Memory B cell (primary cell): ENCODE measurements around the gene C6orf58.
"Not testable (repeated sequence)": the region's sequence is repeated elsewhere in the genome, so short reads cannot be mapped to it uniquely, and the experiment has no call there.

ENCODE experiments used
- ATAC-seq: fragments of 150-1000 bp; cut with Tn5 transposase; 2 replicates; pipeline ENCODE4 v1.10.0; 2021; ENCODE audit warnings: low read depth, mild to moderate bottlenecking, moderate library complexity
- DNase-seq, 2 donors: peaks; one replicate each; pipeline ENCODE4 v3.0.0; 2022; ENCODE audit warnings: low spot score in 2 of 2
- H3K27ac Mint-ChIP-seq: one replicate; pipeline ENCODE4 v1.8.0; 2022; ENCODE audit warnings: mild to moderate bottlenecking, moderate library complexity, mixed read lengths
- H3K27me3 Mint-ChIP-seq: one replicate; pipeline ENCODE4 v1.8.0; 2022; ENCODE audit warnings: mixed read lengths
- H3K36me3 Mint-ChIP-seq: one replicate; pipeline ENCODE4 v1.8.0; 2022; ENCODE audit warnings: mild to moderate bottlenecking, mixed read lengths
- H3K4me1 Mint-ChIP-seq: one replicate; pipeline ENCODE4 v1.8.0; 2022; ENCODE audit warnings: mixed read lengths
- H3K4me3 Mint-ChIP-seq: one replicate; pipeline ENCODE4 v1.8.0; 2022; ENCODE audit warnings: mild to moderate bottlenecking, moderate library complexity, mixed read lengths
- H3K9me3 Mint-ChIP-seq: one replicate; pipeline ENCODE4 v1.8.0; 2022; ENCODE audit warnings: mixed read lengths

The C6orf58 gene

DNA sequence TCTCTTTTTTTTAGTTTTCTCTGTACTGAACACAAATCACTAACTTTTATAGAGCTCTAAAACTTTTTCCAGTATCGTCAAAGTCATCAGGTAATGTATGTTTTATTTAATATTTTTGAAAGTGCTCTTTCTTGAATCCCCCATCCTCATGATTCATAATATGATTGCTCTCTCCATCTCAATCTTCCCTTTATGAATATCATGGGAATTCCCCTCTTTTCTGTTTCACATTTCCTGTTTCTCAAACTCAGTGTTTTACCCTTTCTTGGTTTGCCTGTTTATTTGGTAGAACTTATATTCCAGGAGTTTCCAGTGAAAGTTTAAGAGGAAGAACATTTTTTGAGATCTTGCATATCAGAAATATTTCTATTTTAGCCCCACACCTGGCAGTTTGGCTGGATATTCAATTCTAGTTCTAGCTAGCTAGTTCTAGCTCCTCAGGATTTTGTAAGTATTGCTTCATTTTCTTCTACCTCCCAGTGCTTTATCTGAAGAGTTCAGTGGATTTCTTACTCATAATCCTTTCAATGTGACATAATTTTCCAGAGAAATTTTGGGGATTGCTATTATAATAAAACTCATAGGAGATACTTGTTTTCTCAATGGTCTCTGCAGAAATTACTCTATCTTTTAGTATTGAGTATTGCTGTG is 6.1 kb upstream of the C6orf58 start:
- Mint-ChIP-seq H3K27ac (no peak overlapping the region), H3K4me3 (no peak overlapping the region), H3K4me1 (peaks cover 5% of the 10 kb centered on the region), H3K9me3 (no peaks in the 10 kb centered on the region), H3K27me3 (no peaks in the 10 kb centered on the region), H3K36me3 (no peaks in the 10 kb centered on the region)
- ATAC-seq (no peak), DNase-seq (no peak)

DNA sequence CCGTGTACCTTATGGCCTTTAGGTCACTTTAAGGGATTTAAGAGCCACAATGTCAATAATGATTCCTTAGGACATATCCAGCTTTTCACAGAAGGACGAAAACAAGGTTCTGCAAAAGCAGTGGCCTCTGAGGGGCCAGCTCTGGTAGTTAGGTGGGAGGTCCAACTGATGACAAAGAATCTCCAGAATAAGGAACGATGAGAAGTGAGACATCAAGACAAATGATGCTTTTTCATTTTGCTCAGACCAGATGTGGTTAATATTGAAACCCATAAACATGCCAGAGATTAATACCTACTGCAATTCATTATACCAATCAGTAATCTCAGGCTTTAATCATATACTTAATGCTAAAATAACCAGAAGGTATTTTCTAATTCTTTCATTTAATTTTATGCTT is 1.9 kb downstream of the C6orf58 start:
- DNase-seq (no peak), ATAC-seq (no peak)
- H3K27me3 Mint-ChIP-seq: no peaks in the 10 kb centered on the region
- H3K27ac Mint-ChIP-seq: no peak overlapping the region
- H3K4me1 Mint-ChIP-seq: no peaks in the 10 kb centered on the region
- no peaks in the 10 kb centered on the region for H3K36me3 Mint-ChIP-seq
- H3K4me3 Mint-ChIP-seq: no peak overlapping the region
- H3K9me3 Mint-ChIP-seq: no peaks in the 10 kb centered on the region

DNA sequence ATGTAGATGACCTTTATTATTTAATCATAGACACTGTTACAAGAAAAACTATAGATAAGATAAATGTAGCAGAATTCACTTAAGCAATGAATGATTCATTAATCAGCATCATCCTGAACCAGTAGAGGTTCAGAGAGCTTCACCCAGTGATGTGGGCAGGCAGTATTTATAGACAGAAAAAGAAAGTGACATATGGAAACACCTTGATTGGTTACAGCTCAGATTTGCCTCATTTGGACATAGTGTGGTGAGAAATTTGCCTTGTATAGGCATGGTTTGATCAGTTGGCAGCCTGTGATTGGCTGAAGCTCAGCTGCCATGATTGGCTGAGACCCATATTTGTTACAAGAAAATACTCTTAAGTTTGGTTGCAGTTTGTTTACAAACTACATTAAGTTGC is 4.6 kb downstream of the C6orf58 start:
- ATAC-seq: no peak
- no peaks in the 10 kb centered on the region for H3K9me3 Mint-ChIP-seq
- no peak overlapping the region for H3K4me3 Mint-ChIP-seq

DNA sequence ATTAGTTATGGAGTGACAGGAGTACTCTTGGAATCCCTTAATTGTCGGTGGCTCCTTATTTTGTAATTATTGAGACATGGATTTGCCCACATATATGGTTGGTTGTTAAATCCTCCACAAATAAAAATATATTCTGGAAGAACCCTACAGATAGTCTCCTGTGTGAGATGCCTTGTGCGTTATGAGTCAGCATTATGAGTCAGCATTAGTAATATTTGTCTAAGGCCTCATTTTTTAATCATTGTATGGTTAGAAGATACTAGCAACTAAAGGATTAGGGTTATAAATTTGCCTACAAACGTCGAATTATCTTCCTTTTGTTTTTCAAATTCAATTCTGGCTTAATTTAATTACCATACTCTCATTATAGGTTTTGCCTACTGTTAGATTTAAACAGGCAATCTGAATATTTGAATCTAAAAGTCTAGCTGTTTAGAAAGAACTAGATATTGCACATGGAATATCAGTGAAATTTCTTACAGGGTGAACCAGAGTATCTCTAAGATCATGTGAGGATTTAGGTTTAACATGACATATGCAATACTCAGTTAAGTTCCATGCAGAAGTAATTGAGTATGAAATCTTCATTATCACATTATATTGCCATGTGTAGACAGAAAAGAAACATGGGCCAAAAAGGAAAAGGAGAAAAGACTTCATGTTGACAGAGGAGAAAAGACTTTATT is 5.9 kb downstream of the C6orf58 start:
- Mint-ChIP-seq H3K27ac (no peak overlapping the region), H3K9me3 (no peaks in the 10 kb centered on the region), H3K4me1 (no peaks in the 10 kb centered on the region), H3K27me3 (no peaks in the 10 kb centered on the region), H3K4me3 (no peak overlapping the region), H3K36me3 (no peaks in the 10 kb centered on the region)
- ATAC-seq (no peak), DNase-seq (no peak)

More for the DNA sequence above, 4.6 kb downstream of the C6orf58 start:
- no peaks in the 10 kb centered on the region for H3K36me3 Mint-ChIP-seq
- no peak for DNase-seq
- no peaks in the 10 kb centered on the region for H3K4me1 Mint-ChIP-seq
- no peak overlapping the region for H3K27ac Mint-ChIP-seq
- H3K27me3 Mint-ChIP-seq: no peaks in the 10 kb centered on the region

DNA sequence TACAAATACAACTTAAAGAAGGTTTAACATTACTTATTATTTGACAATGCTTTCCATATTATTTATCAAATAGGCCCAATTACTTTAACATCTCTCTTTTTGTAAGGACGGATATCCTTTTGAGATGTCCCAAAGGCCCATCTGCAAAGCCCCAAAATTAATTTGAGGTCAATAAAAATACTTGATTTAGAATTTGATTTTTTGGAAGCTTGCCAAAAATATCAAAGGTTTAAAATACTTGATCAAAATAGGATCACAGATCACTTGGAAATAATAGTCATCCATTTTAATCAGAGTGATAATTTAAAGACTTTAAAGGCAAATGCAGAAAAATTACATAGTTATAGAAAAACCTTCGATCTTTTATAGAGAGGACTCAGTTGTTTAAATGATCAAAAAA is 8.1 kb downstream of the C6orf58 start:
- Mint-ChIP-seq H3K4me1 (no peaks in the 10 kb centered on the region), H3K27me3 (no peaks in the 10 kb centered on the region), H3K4me3 (no peak overlapping the region), H3K27ac (no peak overlapping the region), H3K9me3 (no peaks in the 10 kb centered on the region), H3K36me3 (no peaks in the 10 kb centered on the region)
- no peak for ATAC-seq
- DNase-seq: no peak

DNA sequence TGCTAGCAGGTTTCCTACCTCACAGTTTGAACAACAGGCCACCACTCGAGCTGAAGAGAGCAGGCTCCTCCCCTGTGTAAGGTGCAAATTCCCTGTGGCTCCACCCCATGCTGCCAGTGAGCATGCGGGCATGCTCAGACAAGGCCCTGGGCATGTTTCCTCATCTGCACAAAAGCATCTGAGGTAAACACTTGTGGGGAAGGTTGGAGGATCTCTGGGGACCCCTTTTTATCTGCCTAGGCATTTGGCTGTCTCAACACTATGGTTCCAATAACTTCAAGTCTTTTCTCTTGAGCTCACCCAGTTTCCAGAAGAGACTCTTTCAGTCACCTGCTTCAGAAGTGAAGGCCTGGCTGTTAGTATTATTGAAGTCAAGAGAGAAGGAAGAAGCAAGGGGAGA is 9.4 kb downstream of the C6orf58 start:
- H3K36me3 Mint-ChIP-seq: no peaks in the 10 kb centered on the region
- no peak overlapping the region for H3K27ac Mint-ChIP-seq
- no peaks in the 10 kb centered on the region for H3K4me1 Mint-ChIP-seq
- no peaks in the 10 kb centered on the region for H3K9me3 Mint-ChIP-seq
- no peak for DNase-seq
- H3K27me3 Mint-ChIP-seq: no peaks in the 10 kb centered on the region
- no peak overlapping the region for H3K4me3 Mint-ChIP-seq
- no peak for ATAC-seq

DNA sequence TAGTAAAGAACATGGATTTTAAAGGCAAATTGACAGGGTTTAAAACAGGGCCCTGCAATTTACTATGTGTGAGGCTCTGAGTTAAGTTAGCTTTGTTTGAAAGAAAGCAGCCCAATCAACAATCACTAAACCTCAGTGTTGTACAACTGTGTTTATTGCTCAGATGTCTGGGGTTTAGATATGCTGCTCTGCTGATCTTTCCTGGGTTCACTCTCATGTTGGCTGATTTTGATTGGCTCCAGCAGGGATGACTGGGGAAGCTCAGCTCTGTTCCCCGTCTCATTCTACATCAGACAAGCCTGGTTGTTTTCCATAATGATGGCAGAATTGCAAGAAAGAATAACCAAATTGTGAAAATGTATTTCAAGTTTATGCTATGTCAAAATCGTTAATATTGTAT is 10.9 kb downstream of the C6orf58 start:
- Mint-ChIP-seq H3K4me1 (no peaks in the 10 kb centered on the region), H3K27ac (no peak overlapping the region), H3K4me3 (no peak overlapping the region), H3K36me3 (no peaks in the 10 kb centered on the region), H3K9me3 (no peaks in the 10 kb centered on the region), H3K27me3 (no peaks in the 10 kb centered on the region)
- ATAC-seq (no peak), DNase-seq (no peak)

DNA sequence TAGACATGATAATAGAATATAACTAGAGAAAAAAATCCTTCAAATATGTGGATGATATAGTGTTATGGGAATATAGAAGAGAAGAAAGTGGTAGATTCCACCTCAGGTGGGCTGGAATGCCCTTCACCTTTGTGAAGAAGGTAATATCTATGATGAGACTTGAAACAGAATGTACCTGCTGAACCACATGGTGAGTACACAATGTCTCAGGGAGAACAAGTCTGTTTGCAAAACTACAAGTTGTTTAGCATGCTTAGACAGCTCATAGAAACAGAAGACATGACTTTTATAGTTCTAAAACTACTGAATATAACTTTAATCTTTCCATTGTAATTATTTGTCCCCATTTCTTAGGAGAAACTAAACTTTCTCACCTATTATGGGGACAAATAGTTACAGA is 12.2 kb downstream of the C6orf58 start:
- DNase-seq (no peak), ATAC-seq (no peak)
- Mint-ChIP-seq H3K4me3 (no peak overlapping the region), H3K36me3 (no peaks in the 10 kb centered on the region), H3K4me1 (no peaks in the 10 kb centered on the region), H3K27ac (no peak overlapping the region), H3K27me3 (no peaks in the 10 kb centered on the region), H3K9me3 (no peaks in the 10 kb centered on the region)

DNA sequence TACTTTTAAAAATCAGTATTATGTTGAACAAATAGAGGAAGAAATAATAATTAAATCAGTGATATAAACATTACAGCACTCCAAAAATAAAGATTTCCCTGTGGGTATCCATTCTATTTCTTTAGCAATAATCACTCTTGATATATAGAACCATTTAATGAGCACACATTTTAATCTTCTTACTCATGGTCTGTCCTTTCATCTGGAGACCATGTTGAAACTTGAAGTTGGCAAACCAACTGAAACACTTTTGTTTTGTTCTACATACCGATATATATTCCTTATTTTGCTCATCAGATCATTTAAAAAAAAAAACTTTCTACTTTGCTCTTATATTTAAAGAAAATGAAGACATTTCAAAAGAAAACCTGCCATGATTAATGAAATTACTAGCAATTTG is 13.4 kb downstream of the C6orf58 start:
- Mint-ChIP-seq H3K9me3 (no peaks in the 10 kb centered on the region), H3K4me3 (no peak overlapping the region), H3K27me3 (no peaks in the 10 kb centered on the region), H3K4me1 (no peaks in the 10 kb centered on the region), H3K36me3 (no peaks in the 10 kb centered on the region), H3K27ac (no peak overlapping the region)
- ATAC-seq (no peak), DNase-seq (no peak)

DNA sequence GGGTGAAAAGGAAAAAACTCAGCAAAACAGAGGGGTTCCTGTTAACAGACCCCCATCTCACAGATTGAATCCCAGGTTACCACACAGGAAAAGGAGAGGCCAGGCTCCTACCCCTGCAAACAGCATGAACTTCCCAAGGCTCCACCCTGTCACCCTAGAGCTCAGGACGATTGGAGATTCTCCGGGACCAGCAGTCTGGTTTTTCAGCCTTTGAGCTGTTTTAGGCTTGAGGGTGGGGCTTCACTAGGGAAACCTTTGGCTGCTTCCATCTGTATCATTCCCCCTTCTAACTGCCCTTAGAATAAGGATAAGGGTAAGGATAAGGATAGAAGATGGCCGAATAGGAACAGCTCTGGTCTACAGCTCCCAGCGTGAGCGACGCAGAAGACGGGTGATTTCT is 16.0 kb downstream of the C6orf58 start:
- H3K4me3 Mint-ChIP-seq: no peak overlapping the region
- no peaks in the 10 kb centered on the region for H3K4me1 Mint-ChIP-seq
- no peak for ATAC-seq
- no peaks in the 10 kb centered on the region for H3K27me3 Mint-ChIP-seq
- H3K9me3 Mint-ChIP-seq: no peaks in the 10 kb centered on the region
- DNase-seq: no peak
- no peak overlapping the region for H3K27ac Mint-ChIP-seq
- H3K36me3 Mint-ChIP-seq: no peaks in the 10 kb centered on the region

DNA sequence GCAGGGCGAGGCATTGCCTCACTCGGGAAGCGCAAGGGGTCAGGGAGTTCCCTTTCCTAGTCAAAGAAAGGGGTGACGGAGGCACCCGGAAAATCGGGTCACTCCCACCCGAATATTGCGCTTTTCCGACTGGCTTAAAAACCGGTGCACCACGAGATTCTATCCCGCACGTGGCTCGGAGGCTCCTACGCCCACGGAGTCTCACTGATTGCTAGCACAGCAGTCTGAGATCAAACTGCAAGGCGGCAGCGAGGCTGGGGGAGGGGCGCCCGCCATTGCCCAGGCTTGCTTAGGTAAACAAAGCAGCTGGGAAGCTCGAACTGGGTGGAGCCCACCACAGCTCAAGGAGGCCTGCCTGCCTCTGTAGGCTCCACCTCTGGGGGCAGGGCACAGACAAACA is 16.5 kb downstream of the C6orf58 start:
- not testable (repeated sequence) for DNase-seq, H3K27ac Mint-ChIP-seq, H3K27me3 Mint-ChIP-seq, ATAC-seq, H3K9me3 Mint-ChIP-seq, H3K4me3 Mint-ChIP-seq, H3K36me3 Mint-ChIP-seq, H3K4me1 Mint-ChIP-seq

DNA sequence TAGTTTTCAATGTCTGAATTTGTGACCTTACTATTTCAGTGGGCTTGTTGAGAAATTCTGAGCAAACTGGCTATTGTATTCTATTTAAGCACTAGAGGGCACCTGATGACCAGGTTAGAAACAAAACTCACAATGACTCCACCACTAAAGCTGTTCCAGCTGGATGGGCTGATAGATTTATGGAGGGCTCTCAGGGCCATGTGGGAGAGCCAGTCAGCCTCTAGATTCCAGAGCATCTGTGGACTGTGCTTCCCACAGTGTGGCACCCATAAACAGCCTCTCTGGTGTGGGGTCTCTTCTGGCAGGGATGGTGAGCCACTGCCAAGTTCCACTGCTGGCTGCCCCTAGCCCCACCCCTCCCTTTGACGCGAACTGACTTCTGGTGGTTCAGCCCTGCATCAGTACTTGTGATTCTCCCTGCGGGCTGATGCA is 29.2 kb downstream of the C6orf58 start:
- Mint-ChIP-seq H3K27ac (no peak overlapping the region), H3K9me3 (peaks cover 5% of the 10 kb centered on the region), H3K4me1 (no peaks in the 10 kb centered on the region), H3K27me3 (no peaks in the 10 kb centered on the region), H3K4me3 (no peak overlapping the region), H3K36me3 (no peaks in the 10 kb centered on the region)
- ATAC-seq (no peak), DNase-seq (no peak)

DNA sequence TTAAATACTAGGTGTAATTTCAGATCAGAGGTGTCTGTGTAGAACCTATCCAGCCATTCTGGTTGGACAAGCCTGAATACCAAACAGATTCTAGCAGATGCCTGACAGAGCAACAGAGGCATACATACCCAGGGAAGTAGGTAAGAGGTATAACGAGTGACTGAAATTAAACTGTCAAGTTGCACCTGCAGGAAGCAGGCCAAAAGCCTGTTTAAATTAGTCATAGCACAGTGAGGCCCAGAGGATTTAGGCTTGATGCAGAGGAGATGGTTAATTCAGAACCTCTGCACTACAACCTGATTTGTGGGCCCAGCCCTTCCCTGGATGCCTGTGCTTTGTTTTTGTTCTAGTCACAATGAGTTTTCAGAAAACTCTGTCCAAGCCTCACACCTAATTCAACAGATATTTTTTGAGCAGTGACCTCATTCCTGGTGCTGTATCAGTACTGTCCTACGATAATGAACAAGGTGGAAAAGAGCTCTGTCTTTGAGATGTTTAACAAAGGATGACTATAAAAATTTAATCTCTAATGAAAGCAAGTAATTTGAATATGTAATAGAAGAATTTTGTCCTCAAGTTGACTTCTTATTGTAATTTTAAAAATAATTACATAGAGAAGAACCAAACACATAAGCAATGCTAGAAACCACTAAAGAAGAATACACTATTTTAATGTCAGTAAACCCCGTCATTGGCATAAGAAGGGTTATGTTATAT is 31.7 kb downstream of the C6orf58 start:
- Mint-ChIP-seq H3K27me3 (no peaks in the 10 kb centered on the region), H3K27ac (no peak overlapping the region), H3K9me3 (no peaks in the 10 kb centered on the region), H3K36me3 (no peaks in the 10 kb centered on the region), H3K4me1 (no peaks in the 10 kb centered on the region), H3K4me3 (no peak overlapping the region)
- DNase-seq (no peak), ATAC-seq (no peak)

DNA sequence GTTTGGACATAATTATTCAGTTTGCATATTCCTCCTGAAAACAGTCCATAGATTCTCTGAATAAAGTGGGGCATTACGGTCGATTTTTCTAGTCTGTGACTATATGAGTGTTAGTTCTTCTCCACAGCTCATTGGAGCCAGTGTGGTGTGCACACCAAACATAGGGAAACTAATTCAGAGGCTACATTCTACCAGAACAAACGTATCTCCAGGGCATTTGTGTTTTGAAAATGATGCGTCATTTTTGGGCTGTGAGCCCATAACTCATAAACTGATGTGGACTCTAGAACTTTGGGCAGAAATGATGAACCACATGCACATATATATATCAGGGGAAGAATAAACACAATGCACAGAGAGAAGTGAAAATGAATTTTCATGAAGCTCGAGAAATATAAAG is 41.8 kb downstream of the C6orf58 start:
- H3K36me3 Mint-ChIP-seq: no peaks in the 10 kb centered on the region
- DNase-seq: no peak
- ATAC-seq: no peak
- H3K4me1 Mint-ChIP-seq: no peaks in the 10 kb centered on the region
- H3K27ac Mint-ChIP-seq: no peak overlapping the region
- H3K9me3 Mint-ChIP-seq: no peaks in the 10 kb centered on the region
- H3K4me3 Mint-ChIP-seq: no peak overlapping the region
- H3K27me3 Mint-ChIP-seq: no peaks in the 10 kb centered on the region
